Right lobe of liver (tissue), 4 donors: ENCODE measurements around the gene PPM1L.

ENCODE experiments used
- POLR2A ChIP-seq: fragments of 450-650 bp; IDR thresholded peaks from one replicate; pipeline ENCODE4 v1.6.1; 2017; ENCODE audit warnings: antibody characterized with exemption, mild to moderate bottlenecking
- TF ChIP-seq, protein P1 (sequence below), 4 donors: fragments of 200-600 bp in 3 of 4; fragments of 450-650 bp in 1 of 4; IDR thresholded peaks; one replicate each; pipeline versions ENCODE4 v1.5.1 to v1.8.0; 2016 to 2022; ENCODE audit warnings: antibody characterized with exemption in 4 of 4, mild to moderate bottlenecking in 2 of 4
- donor health status: DM: no; HTN: no; CAD: no.
- donor health status: DM: no; HTN: no; CAD: no.
- donor health status: DM: no; HTN: yes; CAD: no.

DNA sequence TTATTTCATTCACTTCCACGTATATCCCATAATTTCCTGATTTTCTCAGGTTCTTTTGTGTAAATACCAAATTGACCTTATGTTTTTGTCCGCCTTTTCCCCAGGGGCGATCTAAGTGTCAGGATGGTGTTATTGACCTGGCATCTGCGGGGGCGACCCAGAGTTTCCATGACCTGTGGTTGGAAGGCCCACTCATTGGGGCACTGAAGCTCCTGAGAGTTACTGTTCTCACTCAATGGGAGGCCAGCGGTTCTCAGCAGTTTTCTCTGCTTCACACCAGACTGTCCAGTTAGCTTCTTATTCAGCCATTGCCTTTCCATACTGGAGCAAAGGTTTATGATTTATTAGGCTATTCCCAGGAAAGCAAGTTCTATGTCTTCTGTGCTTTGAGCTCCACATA lies 295.8 kb downstream of the PPM1L start:
- TF ChIP-seq POLR2A: no peak
- TF ChIP-seq, protein P1, sequence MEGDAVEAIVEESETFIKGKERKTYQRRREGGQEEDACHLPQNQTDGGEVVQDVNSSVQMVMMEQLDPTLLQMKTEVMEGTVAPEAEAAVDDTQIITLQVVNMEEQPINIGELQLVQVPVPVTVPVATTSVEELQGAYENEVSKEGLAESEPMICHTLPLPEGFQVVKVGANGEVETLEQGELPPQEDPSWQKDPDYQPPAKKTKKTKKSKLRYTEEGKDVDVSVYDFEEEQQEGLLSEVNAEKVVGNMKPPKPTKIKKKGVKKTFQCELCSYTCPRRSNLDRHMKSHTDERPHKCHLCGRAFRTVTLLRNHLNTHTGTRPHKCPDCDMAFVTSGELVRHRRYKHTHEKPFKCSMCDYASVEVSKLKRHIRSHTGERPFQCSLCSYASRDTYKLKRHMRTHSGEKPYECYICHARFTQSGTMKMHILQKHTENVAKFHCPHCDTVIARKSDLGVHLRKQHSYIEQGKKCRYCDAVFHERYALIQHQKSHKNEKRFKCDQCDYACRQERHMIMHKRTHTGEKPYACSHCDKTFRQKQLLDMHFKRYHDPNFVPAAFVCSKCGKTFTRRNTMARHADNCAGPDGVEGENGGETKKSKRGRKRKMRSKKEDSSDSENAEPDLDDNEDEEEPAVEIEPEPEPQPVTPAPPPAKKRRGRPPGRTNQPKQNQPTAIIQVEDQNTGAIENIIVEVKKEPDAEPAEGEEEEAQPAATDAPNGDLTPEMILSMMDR (IDR thresholded peaks at IDR 0.05): no peak
